ENCODE measurements around the gene FBN1.

DNA sequence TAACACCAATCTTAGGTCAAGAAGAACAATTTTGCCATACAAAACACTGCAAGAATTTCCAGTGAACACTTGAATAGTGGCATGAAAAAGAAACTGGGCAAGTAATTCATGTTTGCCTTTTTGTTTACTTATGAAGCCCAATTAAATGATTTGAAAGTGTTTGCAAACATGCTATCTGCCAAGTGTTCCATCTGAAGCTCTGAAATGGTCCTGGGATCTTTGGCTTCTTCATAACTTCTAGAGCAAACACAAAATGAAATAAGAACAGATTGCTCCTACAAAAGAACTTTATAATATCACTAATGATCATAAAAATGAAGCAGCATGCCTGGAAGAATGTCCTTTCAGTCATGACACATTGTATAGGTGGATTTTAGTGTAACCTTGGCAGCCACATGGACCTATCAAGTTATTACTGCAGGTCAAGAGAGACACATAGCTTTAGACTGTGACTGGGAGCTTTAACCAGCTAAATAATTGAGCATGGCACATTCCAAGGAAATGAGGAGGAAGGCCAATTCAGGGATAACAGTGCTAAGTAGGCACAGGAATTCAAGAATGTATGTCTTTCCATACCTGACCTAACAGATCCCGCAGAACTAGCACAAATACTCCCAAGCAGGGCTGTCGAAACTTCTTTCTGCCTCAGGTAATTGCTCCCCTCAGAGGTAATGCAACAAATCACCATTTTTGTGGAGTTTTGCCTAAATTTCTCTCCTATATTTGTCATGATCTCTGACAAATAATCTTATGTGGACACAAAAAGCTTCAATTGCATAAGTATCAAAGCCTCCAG is 169.7 kb downstream of the FBN1 start:
- TF ChIP-seq CTCF (conservative IDR thresholded peaks at IDR 0.05; ENCODE audit: low read depth in 2 of 2) (no peak), POLR2AphosphoS5 (IDR thresholded peaks at IDR 0.05; ENCODE audit: low read depth) (no peak), EZH2phosphoT487 (IDR thresholded peaks at IDR 0.05; ENCODE audit: unreplicated experiment) (no peak), JUNB (IDR thresholded peaks at IDR 0.05; ENCODE audit: unreplicated experiment) (no peak)
